HCT116 (cell line): ENCODE measurements around the gene CBL. TPM values are rescaled to one million over a fixed set of nuclear protein-coding genes. Genes with fewer than 3 reads are reported as not detected.

Experiments used
- ATAC-seq: fragments of 200-7000 bp; cut with Tn5 transposase; 2 replicates; pipeline ENCODE4 v1.9.1; 2020; ENCODE audit warnings: mild to moderate bottlenecking, moderate library complexity
- BruUV-seq: library from RNA; stranded (reverse); fragments of 400-500 nt; replicated peaks from 2 replicates; lab custom pipeline; 2021; lab: Mats Ljungman, UMichigan
- CTCF ChIA-PET: fragments of 300-600 bp; sonication (Branson Sonifier 250); formaldehyde crosslinking; loops from one replicate; lab custom pipeline; 2021; ENCODE audit warnings: antibody characterized with exemption; lab: Charles Lee
- POLR2A ChIA-PET: fragments of 300-600, 350-600 bp; sonication (Branson Sonifier 250); formaldehyde crosslinking; loops from one replicate; lab custom pipeline; 2021; ENCODE audit warnings: antibody characterized with exemption; lab: Charles Lee
- RAD21 ChIA-PET, 2 experiments: fragments of 300-600 bp; sonication (Branson Sonifier 250); formaldehyde crosslinking; loops; one replicate each; lab custom pipeline; 2023; ENCODE audit warnings: low total read pairs in 2 of 2; ENCODE audit not compliant: uncharacterized antibody in 2 of 2, unreplicated experiment in 2 of 2, low non-redundant PET in 1 of 2; lab: Charles Lee
- DNase-seq: peaks from one replicate; pipeline ENCODE4 v3.0.0-alpha.2; 2010; ENCODE audit warnings: low read depth, low spot score
- H2AFZ ChIP-seq: fragments of 200-600 bp; shearing (Covaris generic), sonication (generic); 2 replicates; pipeline ENCODE4 v1.6.1; 2017; ENCODE audit warnings: low read depth, mixed run types, mixed read lengths, antibody characterized with exemption, low read length; ENCODE audit not compliant: poor library complexity, severe bottlenecking
- H3K27ac ChIP-seq: 2 replicates; pipeline ENCODE4 v1.5.1; 2012; ENCODE audit warnings: low read depth, low read length
- H3K27me3 ChIP-seq: fragments of 200-600 bp; sonication (generic); 2 replicates; pipeline ENCODE4 v1.6.1; 2016; ENCODE audit warnings: mixed run types, low read length, mixed read lengths; ENCODE audit not compliant: insufficient read depth
- H3K36me3 ChIP-seq, 2 experiments: fragments of 200-500 bp in 1 of 2; fragments of 200-600 bp in 1 of 2; sonication (Bioruptor generic) in 1 of 2; sonication (generic) in 1 of 2; 2 replicates each; pipeline versions ENCODE4 v1.5.1 to v1.6.1; 2014 to 2016; ENCODE audit warnings: low read length in 2 of 2, inconsistent platforms in 1 of 2, mixed read lengths in 1 of 2, mixed run types in 1 of 2; ENCODE audit not compliant: insufficient read depth in 2 of 2, control insufficient read depth in 1 of 2
- H3K4me1 ChIP-seq, 2 experiments: fragments of 200-600 bp in 1 of 2; sonication (generic) in 1 of 2; 2 replicates each; pipeline versions ENCODE4 v1.5.1 to v1.6.1; 2012 to 2017; ENCODE audit warnings: low read length in 2 of 2, inconsistent platforms in 1 of 2, mild to moderate bottlenecking in 1 of 2, mixed read lengths in 1 of 2, mixed run types in 1 of 2, moderate library complexity in 1 of 2; ENCODE audit not compliant: insufficient read depth in 2 of 2, control insufficient read depth in 1 of 2
- H3K4me2 ChIP-seq: fragments of 200-600 bp; sonication (generic); 2 replicates; pipeline ENCODE4 v1.6.1; 2017; ENCODE audit warnings: mixed run types, low read length, mixed read lengths
- H3K4me3 ChIP-seq, 2 experiments: fragments of 200-600 bp in 1 of 2; sonication (generic) in 1 of 2; replicated peaks in 1 of 2; 2 replicates each; pipeline ENCODE4 v1.5.1; 2011 to 2016; ENCODE audit warnings: low read length in 2 of 2, control low read depth in 1 of 2, low read depth in 1 of 2, mild to moderate bottlenecking in 1 of 2, mixed read lengths in 1 of 2, mixed run types in 1 of 2
- H3K79me2 ChIP-seq: fragments of 200-600 bp; sonication (generic); 2 replicates; pipeline ENCODE4 v1.6.1; 2017; ENCODE audit warnings: mild to moderate bottlenecking, mixed run types, low read length, moderate library complexity, mixed read lengths; ENCODE audit not compliant: insufficient read depth
- H3K9ac ChIP-seq: fragments of 200-600 bp; sonication (generic); 2 replicates; pipeline ENCODE4 v1.6.1; 2016; ENCODE audit warnings: low read length, mixed read lengths
- H3K9me2 ChIP-seq: fragments of 200-600 bp; sonication (generic), shearing (Covaris generic); 2 replicates; pipeline ENCODE4 v1.6.1; 2017; ENCODE audit warnings: mixed run types, mild to moderate bottlenecking, moderate library complexity; ENCODE audit not compliant: insufficient read depth
- H3K9me3 ChIP-seq, 2 experiments: fragments of 200-500 bp in 1 of 2; fragments of 200-600 bp in 1 of 2; sonication (Bioruptor generic) in 1 of 2; sonication (generic) in 1 of 2; 2 replicates each; pipeline ENCODE4 v1.6.1; 2014 to 2017; ENCODE audit warnings: low read length in 2 of 2, mixed read lengths in 2 of 2, inconsistent platforms in 1 of 2, low read depth in 1 of 2, mild to moderate bottlenecking in 1 of 2, mixed run types in 1 of 2, moderate library complexity in 1 of 2; ENCODE audit not compliant: control insufficient read depth in 1 of 2, insufficient read depth in 1 of 2
- H4K20me1 ChIP-seq: fragments of 200-600 bp; sonication (generic), shearing (Covaris generic); 2 replicates; pipeline ENCODE4 v1.6.1; 2017; ENCODE audit warnings: mixed run types, mild to moderate bottlenecking, moderate library complexity; ENCODE audit not compliant: insufficient read depth
- CBX3 ChIP-seq: IDR thresholded peaks from 2 replicates; pipeline ENCODE4 v1.6.1; 2012; ENCODE audit warnings: low read depth
- CEBPB ChIP-seq: IDR thresholded peaks from 2 replicates; pipeline ENCODE4 v1.6.1; 2012; ENCODE audit warnings: low read depth
- CTCF ChIP-seq, 3 experiments: fragments of 200-600 bp in 1 of 3; sonication (generic) in 1 of 3; IDR thresholded peaks in 2 of 3; conservative IDR thresholded peaks in 1 of 3; 2 replicates each; pipeline ENCODE4 v1.5.1; 2012 to 2017; ENCODE audit warnings: low read depth in 2 of 3, low read length in 2 of 3, antibody characterized with exemption in 1 of 3, borderline replicate concordance in 1 of 3, control low read depth in 1 of 3, mild to moderate bottlenecking in 1 of 3, mixed read lengths in 1 of 3, mixed run types in 1 of 3, moderate library complexity in 1 of 3; ENCODE audit not compliant: insufficient read depth in 1 of 3
- EGR1 ChIP-seq: IDR thresholded peaks from 2 replicates; pipeline ENCODE4 v1.6.1; 2012; ENCODE audit warnings: low read depth
- EZH2phosphoT487 ChIP-seq: fragments of 200-600 bp; IDR thresholded peaks from 2 replicates; pipeline ENCODE4 v1.6.1; 2018; ENCODE audit warnings: antibody characterized with exemption, borderline replicate concordance
- JUND ChIP-seq: IDR thresholded peaks from 2 replicates; pipeline ENCODE4 v1.6.1; 2012
- MAX ChIP-seq: IDR thresholded peaks from 2 replicates; pipeline ENCODE4 v1.6.1; 2012
- POLR2AphosphoS5 ChIP-seq: IDR thresholded peaks from 2 replicates; pipeline ENCODE4 v1.6.1; 2011; ENCODE audit warnings: mild to moderate bottlenecking, low read depth, low read length, moderate library complexity
- RAD21 ChIP-seq: IDR thresholded peaks from 2 replicates; pipeline ENCODE4 v1.6.1; 2012; ENCODE audit warnings: low read depth, mild to moderate bottlenecking
- REST ChIP-seq: IDR thresholded peaks from 2 replicates; pipeline ENCODE4 v1.6.1; 2012; ENCODE audit warnings: low read depth
- SIN3A ChIP-seq: IDR thresholded peaks from 2 replicates; pipeline ENCODE4 v1.6.1; 2012; ENCODE audit warnings: low read depth
- SP1 ChIP-seq: IDR thresholded peaks from 2 replicates; pipeline ENCODE4 v1.6.1; 2012; ENCODE audit warnings: low read depth
- TCF7L2 ChIP-seq: IDR thresholded peaks from 2 replicates; pipeline ENCODE4 v1.7.0; 2011; ENCODE audit warnings: borderline replicate concordance, inconsistent platforms; ENCODE audit not compliant: insufficient read depth, insufficient read length; ENCODE audit errors: extremely low read depth
- YY1 ChIP-seq: IDR thresholded peaks from 2 replicates; pipeline ENCODE4 v1.6.1; 2011; ENCODE audit warnings: low read length, low read depth, moderate library complexity, mild to moderate bottlenecking; ENCODE audit not compliant: insufficient replicate concordance; ENCODE audit errors: extremely low read depth
- ZBTB33 ChIP-seq: IDR thresholded peaks from 2 replicates; pipeline ENCODE4 v1.6.1; 2011; ENCODE audit warnings: mild to moderate bottlenecking, low read length, moderate library complexity; ENCODE audit not compliant: insufficient replicate concordance; ENCODE audit errors: extremely low read depth
- ZFX ChIP-seq: fragments of 450-650 bp; IDR thresholded peaks from 2 replicates; pipeline ENCODE4 v1.6.1; 2017
- ZNF274 ChIP-seq: fragments of 200-500 bp; sonication (Bioruptor generic); IDR thresholded peaks from 2 replicates; pipeline ENCODE4 v1.6.1; 2014; ENCODE audit warnings: mild to moderate bottlenecking, low read depth, low read length, inconsistent platforms
- intact Hi-C: fragments of 100-400 bp; cut with micrococcal nuclease; formaldehyde crosslinking; loops from 2 replicates; pipeline ENCODE4 v1.10.0; 2022
- total RNA-seq: library from RNA; stranded (reverse); gene quantifications from one replicate; pipeline ENCODE4 v1.2.1, GENCODE V29; 2021; ENCODE audit not compliant: unreplicated experiment

CBL gene
- total RNA-seq, 1 experiment from 2014 or later = 31.1 TPM

GRCh38 chr11:119341222-119342022 is 135.3 kb downstream of the CBL start:
- H3K79me2 ChIP-seq = peaks cover 10% of the 10 kb centered on the region
- peaks cover 0 to 34% of the 10 kb centered on the region in 2 experiments; a peak in 3 of 4 replicates for H3K4me1 ChIP-seq
- no peak overlapping the region for H3K4me3 ChIP-seq
- H3K27ac ChIP-seq = no peak overlapping the region
- no peaks in the 10 kb centered on the region for H3K9me2 ChIP-seq
- H4K20me1 ChIP-seq = no peaks in the 10 kb centered on the region
- H3K9me3 ChIP-seq = no peaks in the 10 kb centered on the region
- no TSS peak for BruUV-seq
- ChIA-PET RAD21 (no interaction called here), POLR2A (no interaction called here), CTCF (interaction anchor here (1.2 to 1.6 kb wide), 4 partner anchors 13 to 135 kb away, joined by 4 to 10 read pairs (median 8); partner anchors contain the start of gene CBL)
- H3K27me3 ChIP-seq = no peaks in the 10 kb centered on the region
- peaks cover 0 to 9% of the 10 kb centered on the region in 2 experiments; a peak in 1 of 4 replicates for H3K36me3 ChIP-seq
- intact Hi-C loops = no loop called here
- DNase-seq (no peak), ATAC-seq (no peak)
- no peak overlapping the region for H2AFZ ChIP-seq
- H3K9ac ChIP-seq = no peak overlapping the region
- TF ChIP-seq YY1 (no peak), ZNF274 (no peak), RAD21 (no peak), EGR1 (no peak), EZH2phosphoT487 (no peak), MAX (no peak), POLR2AphosphoS5 (no peak), CTCF (IDR thresholded peaks at IDR 0.05 in 2 of 3, conservative IDR thresholded peaks at IDR 0.05 in 1 of 3; ENCODE audit: borderline replicate concordance in 1 of 3, insufficient read depth in 1 of 3, low read depth in 2 of 3, low read length in 2 of 3) (no peak), CEBPB (no peak), ZBTB33 (no peak), CBX3 (no peak), JUND (no peak), ZFX (no peak), SIN3A (no peak), REST (no peak), TCF7L2 (no peak), SP1 (no peak)
- H3K4me2 ChIP-seq = no peak overlapping the region
